MCF 10A (cell line): ENCODE results near the gene PDYN. TPM values are rescaled to one million over a fixed set of nuclear protein-coding genes. Genes with fewer than 3 reads are reported as not detected.

Experiments
- BruUV-seq: library from RNA; stranded (reverse); fragments of 400-500 nt; replicated peaks from 2 replicates; lab custom pipeline; 2021; lab: Mats Ljungman, UMichigan
- CTCF ChIA-PET: fragments of 300-600 bp; sonication (Branson Sonifier 250); formaldehyde crosslinking; extraction: SDS; loops from one replicate; lab custom pipeline; 2021; ENCODE audit warnings: antibody characterized with exemption, inconsistent platforms; lab: Yijun Ruan, JAX
- POLR2A ChIA-PET: fragments of 300-600, 350-650 bp; sonication (Branson Sonifier 250); formaldehyde crosslinking; extraction: SDS; loops from one replicate; lab custom pipeline; 2020; ENCODE audit warnings: antibody characterized with exemption, inconsistent platforms; lab: Yijun Ruan, JAX
- DNase-seq: peaks from one replicate; pipeline ENCODE4 v3.0.0-alpha.2; 2018; ENCODE audit not compliant: unreplicated experiment
- H3K27ac Mint-ChIP-seq: one replicate; pipeline ENCODE4 v1.8.0; 2022; ENCODE audit warnings: mild to moderate bottlenecking, low read depth, mixed read lengths; ENCODE audit not compliant: unreplicated experiment
- H3K27me3 Mint-ChIP-seq: one replicate; pipeline ENCODE4 v1.8.0; 2022; ENCODE audit warnings: mixed read lengths; ENCODE audit not compliant: insufficient read depth, unreplicated experiment
- H3K36me3 Mint-ChIP-seq: one replicate; pipeline ENCODE4 v1.8.0; 2022; ENCODE audit warnings: mild to moderate bottlenecking, moderate library complexity, mixed read lengths; ENCODE audit not compliant: insufficient read depth, unreplicated experiment
- H3K4me1 Mint-ChIP-seq: one replicate; pipeline ENCODE4 v1.8.0; 2022; ENCODE audit warnings: mixed read lengths; ENCODE audit not compliant: insufficient read depth, unreplicated experiment
- H3K4me3 Mint-ChIP-seq: one replicate; pipeline ENCODE4 v1.8.0; 2022; ENCODE audit warnings: mild to moderate bottlenecking, moderate library complexity, mixed read lengths; ENCODE audit not compliant: unreplicated experiment
- H3K9me3 Mint-ChIP-seq: one replicate; pipeline ENCODE4 v1.8.0; 2022; ENCODE audit warnings: mixed read lengths; ENCODE audit not compliant: unreplicated experiment
- CTCF ChIP-seq: fragments of 200-600 bp; IDR thresholded peaks from one replicate; pipeline ENCODE4 v1.8.0; 2022; ENCODE audit warnings: antibody characterized with exemption, mild to moderate bottlenecking; ENCODE audit not compliant: unreplicated experiment
- intact Hi-C: fragments of 100-400 bp; cut with micrococcal nuclease; formaldehyde crosslinking; loops from 2 replicates; pipeline ENCODE4 v1.14.1; 2022
- total RNA-seq: library from RNA; stranded (reverse); gene quantifications from 2 replicates; pipeline ENCODE4 v1.2.3, GENCODE V29; 2022

Gene PDYN
- total RNA-seq, 1 experiment from 2014 or later = not detected

GRCh38 chr20:1971893-1972586 is 21.8 kb downstream of the PDYN start:
- intact Hi-C loops = no loop called here
- ChIA-PET POLR2A (interaction anchor here (1.0 to 1.3 kb wide), 2 partner anchors 27 to 35 kb away, joined by 3 to 4 read pairs; no protein-coding TSS in a partner anchor), CTCF (interaction anchor here (0.6 to 1.6 kb wide), 8 partner anchors 9 to 1171 kb away, joined by 3 to 7 read pairs (median 3); no protein-coding TSS in a partner anchor)
- peaks cover 80% of the 10 kb centered on the region for H3K27me3 Mint-ChIP-seq
- BruUV-seq = no TSS peak
- no peaks in the 10 kb centered on the region for H3K4me1 Mint-ChIP-seq
- no peak overlapping the region for H3K27ac Mint-ChIP-seq
- no peaks in the 10 kb centered on the region for H3K36me3 Mint-ChIP-seq
- no peak for DNase-seq
- H3K4me3 Mint-ChIP-seq = no peak overlapping the region
- TF ChIP-seq CTCF = no peak
- no peaks in the 10 kb centered on the region for H3K9me3 Mint-ChIP-seq

GRCh38 chr20:1968964-1969363 is 24.9 kb downstream of the PDYN start:
- H3K27me3 Mint-ChIP-seq = peaks cover 55% of the 10 kb centered on the region
- H3K36me3 Mint-ChIP-seq = no peaks in the 10 kb centered on the region
- no peak overlapping the region for H3K4me3 Mint-ChIP-seq
- H3K4me1 Mint-ChIP-seq = no peaks in the 10 kb centered on the region
- H3K9me3 Mint-ChIP-seq = no peaks in the 10 kb centered on the region
- ChIA-PET POLR2A (interaction anchor here (0.5 to 0.9 kb wide), 2 partner anchors 681 to 1067 kb away, joined by 3 read pairs; no protein-coding TSS in a partner anchor), CTCF (interaction anchor here (0.5 kb wide), 1 partner anchor 10 kb away, joined by 4 read pairs; no protein-coding TSS in a partner anchor)
- intact Hi-C loops = loop anchor here (10.0 kb wide), 2 partner anchors 204 to 486 kb away; no protein-coding TSS in a partner anchor
- DNase-seq = no peak
- no TSS peak for BruUV-seq
- H3K27ac Mint-ChIP-seq = no peak overlapping the region
- no peak for TF ChIP-seq CTCF

- DNase-seq = peak; percentile 73
- ChIA-PET POLR2A (interaction anchor here (0.5 to 2.0 kb wide), 7 partner anchors 10 to 207 kb away, joined by 3 to 7 read pairs (median 4); no protein-coding TSS in a partner anchor), CTCF (interaction anchor here (0.5 to 4.4 kb wide), 59 partner anchors 9 to 829 kb away, joined by 3 to 95 read pairs (median 4); no protein-coding TSS in a partner anchor)
- Mint-ChIP-seq H3K4me1 (no peaks in the 10 kb centered on the region), H3K9me3 (no peaks in the 10 kb centered on the region), H3K36me3 (no peaks in the 10 kb centered on the region), H3K4me3 (no peak overlapping the region), H3K27me3 (peaks cover 58% of the 10 kb centered on the region), H3K27ac (no peak overlapping the region)
- TF ChIP-seq CTCF = peak; percentile 94
- intact Hi-C loops = loop anchor here (1.0 to 10.0 kb wide), 4 partner anchors 128 to 489 kb away; no protein-coding TSS in a partner anchor
- no TSS peak for BruUV-seq
Measured at GRCh38 chr20:1965520-1966351, 28.1 kb downstream of the PDYN start.
